Keratinocyte (primary cell): ENCODE results near the gene FHOD3. TPM values are rescaled to one million over a fixed set of nuclear protein-coding genes. Genes with fewer than 3 reads are reported as not detected.

Experiments
- DNase-seq: peaks from one replicate; pipeline ENCODE4 v3.0.0-alpha.2; 2011; ENCODE audit warnings: low read depth, missing footprints, low spot score
- FAIRE-seq: peaks from 2 replicates; lab custom pipeline; 2011; peaks lifted over from hg19 to GRCh38; lab: Jason Lieb, UNC
- H2AFZ ChIP-seq: 2 replicates; pipeline ENCODE4 v1.6.0; 2012; ENCODE audit warnings: low read length, control low read depth, inconsistent platforms; ENCODE audit not compliant: control insufficient read depth
- H3K27ac ChIP-seq: 2 replicates; pipeline ENCODE4 v1.5.1; 2011; ENCODE audit warnings: low read length; ENCODE audit not compliant: control insufficient read depth, insufficient read depth
- H3K27me3 ChIP-seq: 3 replicates; pipeline ENCODE4 v1.6.0; 2011; ENCODE audit warnings: low read length; ENCODE audit not compliant: control insufficient read depth, insufficient read depth; ENCODE audit errors: extremely low read depth
- H3K36me3 ChIP-seq, 2 experiments: 2 replicates in 1 of 2; 3 replicates in 1 of 2; pipeline ENCODE4 v1.5.1; 2011; ENCODE audit warnings: low read length in 2 of 2, mild to moderate bottlenecking in 1 of 2; ENCODE audit not compliant: control insufficient read depth in 2 of 2, insufficient read depth in 2 of 2; ENCODE audit errors: extremely low read depth in 1 of 2
- H3K4me1 ChIP-seq: 3 replicates; pipeline ENCODE4 v1.5.1; 2011; ENCODE audit warnings: low read length; ENCODE audit not compliant: control insufficient read depth, insufficient read depth; ENCODE audit errors: extremely low read depth
- H3K4me2 ChIP-seq: 3 replicates; pipeline ENCODE4 v1.6.0; 2011; ENCODE audit warnings: low read depth, low read length; ENCODE audit not compliant: control insufficient read depth, insufficient read depth; ENCODE audit errors: extremely low read depth
- H3K4me3 ChIP-seq, 3 experiments: fragments of 200-600 bp in 1 of 3; sonication (generic) in 1 of 3; 2 replicates in 2 of 3; 3 replicates in 1 of 3; pipeline ENCODE4 v1.5.1; 2011 to 2016; ENCODE audit warnings: low read length in 3 of 3, mild to moderate bottlenecking in 3 of 3, control low read depth in 2 of 3, inconsistent platforms in 1 of 3, low read depth in 1 of 3, mixed read lengths in 1 of 3, mixed run types in 1 of 3, moderate library complexity in 1 of 3; ENCODE audit not compliant: control insufficient read depth in 2 of 3, insufficient read depth in 2 of 3; ENCODE audit errors: extremely low read depth in 1 of 3
- H3K79me2 ChIP-seq: 2 replicates; pipeline ENCODE4 v1.6.0; 2012; ENCODE audit warnings: low read length; ENCODE audit not compliant: control insufficient read depth, insufficient read depth
- H3K9ac ChIP-seq: 3 replicates; pipeline ENCODE4 v1.6.0; 2011; ENCODE audit warnings: low read length; ENCODE audit not compliant: control insufficient read depth, insufficient read depth; ENCODE audit errors: extremely low read depth
- H3K9me1 ChIP-seq: 3 replicates; pipeline ENCODE4 v1.6.0; 2011; ENCODE audit warnings: low read length; ENCODE audit not compliant: control insufficient read depth, insufficient read depth; ENCODE audit errors: extremely low read depth
- H3K9me3 ChIP-seq: 2 replicates; pipeline ENCODE4 v1.5.1; 2012; ENCODE audit warnings: low read depth, low read length; ENCODE audit not compliant: control insufficient read depth
- H4K20me1 ChIP-seq: 3 replicates; pipeline ENCODE4 v1.6.0; 2011; ENCODE audit warnings: low read length; ENCODE audit not compliant: control insufficient read depth, insufficient read depth; ENCODE audit errors: extremely low read depth
- EZH2 ChIP-seq: IDR thresholded peaks from one replicate; pipeline ENCODE4 v1.6.1; 2012; ENCODE audit warnings: inconsistent platforms, mild to moderate bottlenecking, low read length, moderate library complexity
- dilution Hi-C: fragments of 300-500 bp; cut with MboI; formaldehyde crosslinking; loops from one replicate; pipeline ENCODE4 v1.7.0; 2020; ENCODE audit warnings: low sequenced_read_pairs; ENCODE audit not compliant: extremely low pct_ligation_motif_present
- polyA plus RNA-seq, 5 experiments: library from polyadenylated mRNA; depleted of rRNA in 3 of 5; stranded (reverse) in 3 of 5; stranded (forward) in 1 of 5; unstranded in 1 of 5; fragments of >200 nt; gene quantifications; 1 replicate in 1 of 5; 2 replicates in 3 of 5; 3 replicates in 1 of 5; pipeline versions ENCODE4 v1.2.1 to v1.2.3, GENCODE V29; 2011 to 2012; ENCODE audit warnings: missing spikeins in 2 of 5, low read depth in 1 of 5, low replicate concordance in 1 of 5
- TF ChIP-seq, protein P1 (sequence below), 3 experiments: IDR thresholded peaks in 1 of 3; conservative IDR thresholded peaks in 1 of 3; optimal IDR thresholded peaks in 1 of 3; 2 replicates in 2 of 3; 3 replicates in 1 of 3; pipeline versions ENCODE3 to v1.5.1; 2011; ENCODE audit warnings: low read length in 3 of 3, mild to moderate bottlenecking in 3 of 3, moderate library complexity in 2 of 3, control low read depth in 1 of 3, inconsistent platforms in 1 of 3; ENCODE audit not compliant: insufficient read depth in 2 of 3; ENCODE audit errors: extremely low read depth in 1 of 3

FHOD3 gene
- polyA plus RNA-seq, 1 donor (not counting 4 experiments of a cell fraction or from before 2014, with no cell fraction given): 7.7 TPM

- H3K27ac ChIP-seq: no peak overlapping the region
- no peaks in the 10 kb centered on the region for H3K9me1 ChIP-seq
- no peaks in the 10 kb centered on the region for H3K36me3 ChIP-seq
- H3K9me3 ChIP-seq: no peaks in the 10 kb centered on the region
- DNase-seq (no peak), FAIRE-seq (peak; percentile 48)
- no peak overlapping the region for H2AFZ ChIP-seq
- TF ChIP-seq, protein P1, sequence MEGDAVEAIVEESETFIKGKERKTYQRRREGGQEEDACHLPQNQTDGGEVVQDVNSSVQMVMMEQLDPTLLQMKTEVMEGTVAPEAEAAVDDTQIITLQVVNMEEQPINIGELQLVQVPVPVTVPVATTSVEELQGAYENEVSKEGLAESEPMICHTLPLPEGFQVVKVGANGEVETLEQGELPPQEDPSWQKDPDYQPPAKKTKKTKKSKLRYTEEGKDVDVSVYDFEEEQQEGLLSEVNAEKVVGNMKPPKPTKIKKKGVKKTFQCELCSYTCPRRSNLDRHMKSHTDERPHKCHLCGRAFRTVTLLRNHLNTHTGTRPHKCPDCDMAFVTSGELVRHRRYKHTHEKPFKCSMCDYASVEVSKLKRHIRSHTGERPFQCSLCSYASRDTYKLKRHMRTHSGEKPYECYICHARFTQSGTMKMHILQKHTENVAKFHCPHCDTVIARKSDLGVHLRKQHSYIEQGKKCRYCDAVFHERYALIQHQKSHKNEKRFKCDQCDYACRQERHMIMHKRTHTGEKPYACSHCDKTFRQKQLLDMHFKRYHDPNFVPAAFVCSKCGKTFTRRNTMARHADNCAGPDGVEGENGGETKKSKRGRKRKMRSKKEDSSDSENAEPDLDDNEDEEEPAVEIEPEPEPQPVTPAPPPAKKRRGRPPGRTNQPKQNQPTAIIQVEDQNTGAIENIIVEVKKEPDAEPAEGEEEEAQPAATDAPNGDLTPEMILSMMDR (optimal IDR thresholded peaks at IDR 0.05 in 1 of 3, IDR thresholded peaks at IDR 0.05 in 1 of 3, conservative IDR thresholded peaks at IDR 0.05 in 1 of 3; ENCODE audit: extremely low read depth in 1 of 3, insufficient read depth in 2 of 3, low read length in 3 of 3): no peak
- no peak for TF ChIP-seq EZH2
- H4K20me1 ChIP-seq: no peaks in the 10 kb centered on the region
- peaks cover 8% of the 10 kb centered on the region for H3K27me3 ChIP-seq
- no peak overlapping the region for H3K4me3 ChIP-seq
- H3K4me2 ChIP-seq: no peak overlapping the region
- no peaks in the 10 kb centered on the region for H3K79me2 ChIP-seq
- no peaks in the 10 kb centered on the region for H3K4me1 ChIP-seq
- no peak overlapping the region for H3K9ac ChIP-seq
- dilution Hi-C loops: no loop called here
Measured at GRCh38 chr18:36284268-36284667, 13.2 kb upstream of the FHOD3 start.

DNA sequence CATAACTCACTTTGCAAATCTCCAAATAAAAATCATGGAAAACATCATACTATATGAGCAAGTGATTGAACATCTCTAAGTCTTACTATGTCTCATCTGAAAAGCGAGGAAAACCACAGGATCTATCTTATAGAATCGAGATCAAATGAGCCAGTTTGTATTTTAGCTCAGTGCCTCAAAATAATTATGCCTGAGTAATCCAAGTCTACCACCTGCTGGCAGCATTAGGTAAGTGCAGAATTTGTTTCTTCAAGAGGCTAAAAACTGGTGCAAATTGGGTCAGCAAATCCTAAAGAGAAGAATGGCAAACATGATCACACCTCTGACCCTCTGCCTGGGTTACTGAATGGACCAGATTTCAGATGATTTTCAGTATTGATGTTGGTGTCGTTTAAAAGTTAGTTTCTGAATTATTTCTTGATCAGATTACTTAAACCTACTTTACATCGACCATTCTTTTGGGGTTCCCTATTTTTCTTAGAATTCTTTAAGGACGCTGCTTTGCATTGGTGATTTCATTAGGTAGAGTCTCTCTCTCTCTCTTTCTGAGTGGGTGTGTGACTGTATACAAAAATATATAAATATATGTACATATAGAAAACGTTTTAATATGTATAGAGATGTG lies 12.7 kb upstream of the FHOD3 start:
- Histone ChIP-seq H3K27ac (no peak overlapping the region), H3K36me3 (no peaks in the 10 kb centered on the region), H3K9me3 (peaks cover 1% of the 10 kb centered on the region), H3K9ac (no peak overlapping the region), H3K27me3 (peaks cover 8% of the 10 kb centered on the region), H3K9me1 (no peaks in the 10 kb centered on the region), H3K4me3 (no peak overlapping the region), H3K4me2 (no peak overlapping the region), H3K4me1 (no peaks in the 10 kb centered on the region), H2AFZ (no peak overlapping the region), H3K79me2 (no peaks in the 10 kb centered on the region), H4K20me1 (no peaks in the 10 kb centered on the region)
- TF ChIP-seq EZH2: no peak
- TF ChIP-seq, protein P1 (optimal IDR thresholded peaks at IDR 0.05 in 1 of 3, IDR thresholded peaks at IDR 0.05 in 1 of 3, conservative IDR thresholded peaks at IDR 0.05 in 1 of 3; ENCODE audit: extremely low read depth in 1 of 3, insufficient read depth in 2 of 3, low read length in 3 of 3): peak; percentile 45 to 74 (median 73)
- FAIRE-seq (peak; percentile 97), DNase-seq (no peak)
- dilution Hi-C loops: no loop called here
